RWPE2 (cell line): ENCODE measurements around the gene SEC11C.

ENCODE experiments used
- ATAC-seq: fragments of 200-7000 bp; cut with Tn5 transposase; 3 replicates; pipeline ENCODE4 v1.9.1; 2021; ENCODE audit warnings: low read depth
- DNase-seq: peaks from one replicate; pipeline ENCODE4 v3.0.0-alpha.2; 2020; ENCODE audit warnings: low spot score
- H3K27ac ChIP-seq: fragments of 450-650 bp; 2 replicates; pipeline ENCODE4 v1.5.1; 2017; ENCODE audit warnings: mild to moderate bottlenecking; ENCODE audit not compliant: poor library complexity, severe bottlenecking
- H3K27me3 ChIP-seq: fragments of 250-450 bp; sonication (Bioruptor Pico); 2 replicates; pipeline ENCODE4 v1.5.1; 2021; ENCODE audit warnings: mild to moderate bottlenecking, moderate library complexity; ENCODE audit not compliant: insufficient read depth, poor library complexity, severe bottlenecking
- H3K36me3 ChIP-seq: fragments of 250-450 bp; sonication (Bioruptor Pico); 2 replicates; pipeline ENCODE4 v1.5.1; 2020; ENCODE audit warnings: low read depth, mild to moderate bottlenecking, moderate library complexity
- H3K4me1 ChIP-seq: fragments of 250-450 bp; sonication (Bioruptor Pico); 2 replicates; pipeline ENCODE4 v1.5.1; 2021; ENCODE audit warnings: mild to moderate bottlenecking, moderate library complexity; ENCODE audit not compliant: insufficient read depth, poor library complexity, severe bottlenecking
- H3K4me3 ChIP-seq: fragments of 250-450 bp; sonication (Bioruptor Pico); 2 replicates; pipeline ENCODE4 v1.5.1; 2021; ENCODE audit warnings: mild to moderate bottlenecking, moderate library complexity; ENCODE audit not compliant: severe bottlenecking
- H3K9me3 ChIP-seq: fragments of 250-450 bp; sonication (Bioruptor Pico); 2 replicates; pipeline ENCODE4 v1.5.1; 2021; ENCODE audit warnings: mild to moderate bottlenecking, moderate library complexity; ENCODE audit not compliant: severe bottlenecking
- TF ChIP-seq, protein P1 (sequence below): fragments of 450-650 bp; IDR thresholded peaks from one replicate; pipeline ENCODE4 v1.5.1; 2017; ENCODE audit warnings: mild to moderate bottlenecking, moderate library complexity; ENCODE audit not compliant: poor library complexity, severe bottlenecking

The SEC11C gene

GRCh38 chr18:59148192-59148591 lies 8.5 kb downstream of the SEC11C start:
- H3K27ac ChIP-seq: no peak overlapping the region
- no peaks in the 10 kb centered on the region for H3K9me3 ChIP-seq
- DNase-seq (no peak), ATAC-seq (no peak)
- peaks cover 7% of the 10 kb centered on the region for H3K36me3 ChIP-seq
- no peaks in the 10 kb centered on the region for H3K27me3 ChIP-seq
- TF ChIP-seq, protein P1, sequence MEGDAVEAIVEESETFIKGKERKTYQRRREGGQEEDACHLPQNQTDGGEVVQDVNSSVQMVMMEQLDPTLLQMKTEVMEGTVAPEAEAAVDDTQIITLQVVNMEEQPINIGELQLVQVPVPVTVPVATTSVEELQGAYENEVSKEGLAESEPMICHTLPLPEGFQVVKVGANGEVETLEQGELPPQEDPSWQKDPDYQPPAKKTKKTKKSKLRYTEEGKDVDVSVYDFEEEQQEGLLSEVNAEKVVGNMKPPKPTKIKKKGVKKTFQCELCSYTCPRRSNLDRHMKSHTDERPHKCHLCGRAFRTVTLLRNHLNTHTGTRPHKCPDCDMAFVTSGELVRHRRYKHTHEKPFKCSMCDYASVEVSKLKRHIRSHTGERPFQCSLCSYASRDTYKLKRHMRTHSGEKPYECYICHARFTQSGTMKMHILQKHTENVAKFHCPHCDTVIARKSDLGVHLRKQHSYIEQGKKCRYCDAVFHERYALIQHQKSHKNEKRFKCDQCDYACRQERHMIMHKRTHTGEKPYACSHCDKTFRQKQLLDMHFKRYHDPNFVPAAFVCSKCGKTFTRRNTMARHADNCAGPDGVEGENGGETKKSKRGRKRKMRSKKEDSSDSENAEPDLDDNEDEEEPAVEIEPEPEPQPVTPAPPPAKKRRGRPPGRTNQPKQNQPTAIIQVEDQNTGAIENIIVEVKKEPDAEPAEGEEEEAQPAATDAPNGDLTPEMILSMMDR: no peak
- no peak overlapping the region for H3K4me3 ChIP-seq
- H3K4me1 ChIP-seq: no peaks in the 10 kb centered on the region

DNA sequence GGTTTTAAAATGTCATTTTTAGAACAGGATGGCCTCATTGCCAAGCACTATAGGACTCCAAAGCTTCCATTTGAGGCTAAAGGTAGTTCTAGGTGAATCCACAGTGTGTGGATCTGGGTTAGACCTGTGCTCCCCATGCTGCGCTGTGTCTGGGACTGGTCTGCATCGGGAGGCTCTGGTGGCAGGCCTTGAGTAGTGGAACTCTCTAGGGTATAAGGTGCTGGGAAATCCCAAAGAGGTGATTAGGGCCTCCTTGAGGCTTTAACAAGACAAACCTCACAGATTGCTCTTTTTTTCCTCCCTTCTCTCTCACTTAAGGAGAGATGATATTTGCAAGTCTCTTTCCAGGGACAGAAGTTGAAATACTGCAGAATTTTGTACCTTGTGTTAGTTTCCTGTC lies 9.3 kb downstream of the SEC11C start:
- peaks cover 9% of the 10 kb centered on the region for H3K36me3 ChIP-seq
- DNase-seq: no peak

DNA sequence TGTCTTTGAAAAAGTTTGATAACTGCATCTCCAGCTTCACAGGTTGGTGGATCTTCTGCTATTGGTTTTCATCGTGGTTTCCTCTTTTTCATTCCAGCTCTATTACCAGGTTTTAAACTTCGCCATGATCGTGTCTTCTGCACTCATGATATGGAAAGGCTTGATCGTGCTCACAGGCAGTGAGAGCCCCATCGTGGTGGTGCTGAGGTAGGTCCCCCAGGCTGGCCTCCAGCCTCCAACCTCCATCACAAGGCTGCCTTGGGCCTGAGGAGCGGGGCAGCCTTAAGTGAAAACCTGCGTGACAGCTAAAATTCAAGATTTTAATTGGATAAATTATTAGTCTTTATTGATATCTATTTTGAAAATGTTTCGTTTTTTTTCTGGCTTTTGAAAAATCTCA lies 9.7 kb downstream of the SEC11C start:
- no peaks in the 10 kb centered on the region for H3K4me1 ChIP-seq
- no peak for ATAC-seq
- H3K4me3 ChIP-seq: no peak overlapping the region
- TF ChIP-seq, protein P1: no peak
- H3K9me3 ChIP-seq: no peaks in the 10 kb centered on the region
- H3K27ac ChIP-seq: no peak overlapping the region
- DNase-seq: no peak
- peaks cover 9% of the 10 kb centered on the region for H3K36me3 ChIP-seq
- no peaks in the 10 kb centered on the region for H3K27me3 ChIP-seq

More for the DNA sequence above, 9.3 kb downstream of the SEC11C start:
- no peak for ATAC-seq
- no peak overlapping the region for H3K4me3 ChIP-seq
- TF ChIP-seq, protein P1: no peak
- H3K27ac ChIP-seq: no peak overlapping the region
- no peaks in the 10 kb centered on the region for H3K4me1 ChIP-seq
- H3K27me3 ChIP-seq: no peaks in the 10 kb centered on the region
- H3K9me3 ChIP-seq: no peaks in the 10 kb centered on the region

GRCh38 chr18:59150236-59150635 lies 10.6 kb downstream of the SEC11C start:
- Histone ChIP-seq H3K36me3 (peaks cover 9% of the 10 kb centered on the region), H3K27me3 (no peaks in the 10 kb centered on the region), H3K9me3 (no peaks in the 10 kb centered on the region), H3K4me3 (no peak overlapping the region), H3K4me1 (no peaks in the 10 kb centered on the region), H3K27ac (no peak overlapping the region)
- ATAC-seq: no peak
- TF ChIP-seq, protein P1: no peak
- no peak for DNase-seq

- peaks cover 28% of the 10 kb centered on the region for H3K36me3 ChIP-seq
- H3K4me3 ChIP-seq: no peak overlapping the region
- H3K27ac ChIP-seq: no peak overlapping the region
- DNase-seq: no peak
- H3K9me3 ChIP-seq: no peaks in the 10 kb centered on the region
- H3K4me1 ChIP-seq: no peaks in the 10 kb centered on the region
- no peak for ATAC-seq
- H3K27me3 ChIP-seq: no peaks in the 10 kb centered on the region
- TF ChIP-seq, protein P1: no peak
Measured at GRCh38 chr18:59155153-59155552, 15.5 kb downstream of the SEC11C start.
